Putamen (tissue), 1 donor: ENCODE results near the gene EFEMP1.
"Not testable (repeated sequence)": the region's sequence is repeated elsewhere in the genome, so short reads cannot be mapped to it uniquely, and the experiment has no call there.

Experiments
- DNase-seq: peaks from one replicate; pipeline ENCODE4 v3.0.0-alpha.2; 2016; ENCODE audit warnings: low spot score

EFEMP1 gene

GRCh38 chr2:55862673-55863390 is 60.8 kb downstream of the EFEMP1 start:
- no peak for DNase-seq

DNA sequence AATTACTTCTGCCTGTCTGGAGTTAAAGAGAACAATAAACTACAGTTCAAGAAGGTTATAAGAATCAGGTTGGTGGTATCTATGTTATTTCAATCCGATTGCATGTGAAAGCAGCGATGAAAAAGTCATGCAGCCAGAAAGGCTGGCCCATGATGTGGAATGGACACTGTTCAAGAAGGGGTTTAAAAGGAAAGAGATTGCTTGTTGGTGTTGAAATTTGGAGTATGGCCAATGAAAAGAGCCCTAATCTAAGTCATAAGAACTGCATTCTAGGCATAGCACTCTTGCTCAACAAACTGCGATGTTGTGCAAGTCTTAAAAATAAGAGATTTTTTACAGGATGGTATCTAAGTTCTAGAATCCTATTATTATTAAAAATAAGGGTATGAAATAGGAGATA is 61.3 kb downstream of the EFEMP1 start:
- DNase-seq: no peak

DNA sequence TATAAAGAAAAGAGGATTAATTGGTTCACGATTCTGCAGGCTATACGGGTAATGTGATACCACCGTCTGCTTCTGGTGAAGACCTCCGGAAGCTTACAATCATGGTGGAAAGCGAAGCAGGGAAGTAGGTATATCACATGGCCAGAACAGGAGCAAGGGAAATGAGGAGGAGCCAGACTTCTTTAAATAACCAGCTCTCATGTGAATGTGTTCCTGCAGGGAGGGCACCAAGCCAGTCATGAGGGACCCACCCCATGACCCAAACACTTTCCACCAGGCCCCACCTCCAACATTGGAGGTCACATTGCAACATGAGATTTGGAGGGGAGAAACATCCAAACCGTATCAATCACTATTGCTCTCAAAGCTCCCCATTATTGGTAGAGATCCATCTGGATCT is 61.8 kb downstream of the EFEMP1 start:
- no peak for DNase-seq

DNA sequence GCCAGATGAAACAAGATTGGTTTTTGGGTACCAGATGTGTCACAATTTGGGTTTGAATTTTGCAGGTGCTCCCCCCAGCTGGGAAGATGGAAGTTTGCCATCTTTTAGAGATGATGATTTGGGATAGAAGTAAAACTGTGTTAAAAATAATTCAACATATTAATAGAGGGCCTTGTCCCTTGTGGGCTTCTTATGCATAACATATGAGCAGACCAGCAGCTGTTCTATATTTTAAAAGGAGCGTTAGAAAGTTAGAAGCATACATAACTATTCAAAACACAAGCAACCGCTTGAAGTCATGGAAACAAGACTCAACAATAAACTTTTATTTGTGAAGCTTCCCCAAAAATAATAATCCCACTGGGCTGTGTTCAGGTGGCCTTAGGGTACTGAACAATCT is 62.8 kb downstream of the EFEMP1 start:
- DNase-seq: no peak

GRCh38 chr2:55859875-55860274 is 63.7 kb downstream of the EFEMP1 start:
- DNase-seq: no peak

DNA sequence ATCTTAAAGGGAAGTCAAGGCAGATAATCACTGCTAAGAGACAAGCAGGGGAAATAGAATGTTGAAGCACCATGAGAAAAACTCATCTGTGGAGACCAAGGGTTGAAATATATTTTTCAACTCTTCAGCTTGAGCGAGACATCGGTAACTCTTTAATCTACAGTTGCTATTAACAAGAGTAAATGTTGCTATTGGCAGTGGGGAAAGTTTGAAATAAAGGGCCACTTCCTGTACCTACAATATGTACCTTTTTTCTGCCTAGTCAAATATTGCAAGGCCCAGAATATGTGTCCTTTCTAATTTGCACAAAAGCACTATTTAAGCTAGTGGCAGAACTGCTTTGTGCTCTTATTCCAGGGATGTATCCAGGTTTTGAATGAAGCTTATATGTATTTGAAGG is 65.8 kb downstream of the EFEMP1 start:
- no peak for DNase-seq

GRCh38 chr2:55856936-55857335 is 66.6 kb downstream of the EFEMP1 start:
- no peak for DNase-seq

- no peak for DNase-seq
Observed at GRCh38 chr2:55848096-55848495, 75.5 kb downstream of the EFEMP1 start.

- DNase-seq: no peak
Observed at GRCh38 chr2:55846426-55846825, 77.2 kb downstream of the EFEMP1 start.

GRCh38 chr2:55844986-55845385 is 78.6 kb downstream of the EFEMP1 start:
- no peak for DNase-seq

DNA sequence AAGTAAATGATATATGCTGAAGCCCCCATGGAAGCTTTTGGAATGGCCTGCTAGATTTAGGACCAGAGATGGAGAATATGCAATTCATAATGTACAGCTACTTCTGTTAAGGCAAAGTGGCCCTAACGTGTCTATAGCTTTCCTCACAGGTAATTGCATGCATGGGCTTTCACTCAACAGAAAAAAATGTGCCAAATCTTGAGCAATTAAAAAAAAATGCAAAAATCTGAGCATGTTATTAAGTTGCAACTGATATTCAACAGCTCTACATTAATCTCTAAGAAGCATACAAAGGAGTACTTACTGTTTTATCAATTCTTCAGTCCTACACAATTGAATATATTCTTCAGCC is 79.6 kb downstream of the EFEMP1 start:
- DNase-seq: no peak

- no peak for DNase-seq
Observed at GRCh38 chr2:55843096-55843993, 80.2 kb downstream of the EFEMP1 start.

DNA sequence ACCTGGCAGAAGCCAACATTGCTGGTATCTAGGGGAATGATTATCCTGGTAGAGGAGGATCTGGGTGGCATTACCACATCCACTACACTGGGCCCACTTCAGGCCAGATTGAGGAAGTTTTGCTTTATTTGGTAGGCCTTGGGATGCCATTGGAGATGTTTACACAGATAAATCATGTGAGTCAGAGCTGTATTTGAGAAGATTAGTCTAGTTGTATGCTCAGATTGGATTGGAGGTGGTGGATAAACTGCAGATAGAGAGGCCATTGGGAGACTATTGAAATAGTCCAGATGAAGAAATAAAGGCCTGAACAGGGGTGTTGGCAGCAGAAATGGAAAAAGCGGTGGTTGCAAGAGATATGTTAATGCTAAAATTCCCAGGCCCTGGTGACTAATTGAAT is 81.5 kb downstream of the EFEMP1 start:
- DNase-seq: no peak

DNA sequence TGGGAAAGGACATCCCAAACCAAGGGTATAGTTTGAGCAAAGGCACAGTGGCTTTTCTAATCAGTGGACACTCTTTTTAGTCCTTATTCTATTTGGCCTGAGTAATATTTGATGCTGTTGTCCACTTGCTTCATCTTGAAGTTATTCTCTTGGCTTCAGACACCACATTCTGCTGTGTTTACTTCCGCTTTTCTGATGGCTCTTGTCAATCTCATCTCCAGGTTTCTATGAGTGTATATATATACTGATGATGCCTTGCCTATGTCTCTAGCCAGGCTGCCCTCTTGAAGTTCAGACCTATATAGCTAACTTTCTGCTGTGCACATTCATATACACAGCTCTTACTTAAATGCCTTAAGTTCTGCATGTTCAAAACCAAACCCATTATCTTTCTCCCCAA is 83.1 kb downstream of the EFEMP1 start:
- no peak for DNase-seq

DNA sequence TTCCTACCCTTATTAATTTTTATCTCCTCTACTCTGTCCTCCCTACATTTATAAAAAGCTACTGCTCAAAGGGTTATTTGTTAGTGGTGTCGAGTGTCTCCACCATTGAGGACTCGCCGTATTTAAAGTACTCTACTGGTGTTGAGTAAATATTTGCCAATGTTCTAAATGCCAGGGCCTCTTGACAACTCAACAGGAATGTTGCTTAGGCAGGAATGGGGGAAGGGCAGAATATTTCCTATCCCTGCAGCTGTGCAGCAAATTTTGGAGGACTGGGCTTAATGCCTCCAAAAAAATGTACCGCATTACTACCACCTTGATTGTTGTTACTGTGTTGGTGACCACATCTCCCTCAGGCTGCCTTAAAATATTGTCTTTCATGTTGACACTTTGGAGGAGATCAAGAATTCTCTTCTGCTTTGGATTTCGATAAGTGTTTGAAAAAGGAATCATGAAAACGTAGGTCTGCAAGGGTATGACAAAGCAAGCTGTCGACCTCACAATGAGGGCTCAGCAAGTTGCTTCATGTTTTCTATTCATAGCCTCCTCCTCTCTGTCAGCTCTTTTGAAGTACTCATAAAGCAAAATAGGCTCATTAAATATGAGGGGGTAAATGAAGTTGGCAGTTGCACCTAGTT is 84.3 kb downstream of the EFEMP1 start:
- no peak for DNase-seq

- no peak for DNase-seq
Observed at GRCh38 chr2:55838653-55839052, 84.9 kb downstream of the EFEMP1 start.

DNA sequence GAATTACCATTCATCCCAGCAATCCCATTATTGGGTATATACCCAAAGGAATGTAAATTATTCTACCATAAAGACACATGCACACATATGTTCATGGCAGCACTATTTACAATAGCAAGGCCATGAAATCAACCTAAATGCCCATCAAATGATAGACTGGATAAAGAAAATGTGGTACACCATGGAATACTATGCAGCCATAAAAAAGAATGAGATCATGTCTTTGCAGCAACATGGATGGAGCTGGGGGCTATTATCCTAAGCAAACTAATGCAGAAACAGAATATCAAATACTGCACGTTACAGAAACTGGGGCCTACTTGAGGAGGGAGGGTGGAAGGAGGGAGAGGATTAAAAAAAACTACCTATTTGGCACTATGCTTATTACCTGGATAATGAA is 85.5 kb downstream of the EFEMP1 start:
- DNase-seq: not testable (repeated sequence)

- DNase-seq: no peak
Observed at GRCh38 chr2:55837073-55837472, 86.5 kb downstream of the EFEMP1 start.

DNA sequence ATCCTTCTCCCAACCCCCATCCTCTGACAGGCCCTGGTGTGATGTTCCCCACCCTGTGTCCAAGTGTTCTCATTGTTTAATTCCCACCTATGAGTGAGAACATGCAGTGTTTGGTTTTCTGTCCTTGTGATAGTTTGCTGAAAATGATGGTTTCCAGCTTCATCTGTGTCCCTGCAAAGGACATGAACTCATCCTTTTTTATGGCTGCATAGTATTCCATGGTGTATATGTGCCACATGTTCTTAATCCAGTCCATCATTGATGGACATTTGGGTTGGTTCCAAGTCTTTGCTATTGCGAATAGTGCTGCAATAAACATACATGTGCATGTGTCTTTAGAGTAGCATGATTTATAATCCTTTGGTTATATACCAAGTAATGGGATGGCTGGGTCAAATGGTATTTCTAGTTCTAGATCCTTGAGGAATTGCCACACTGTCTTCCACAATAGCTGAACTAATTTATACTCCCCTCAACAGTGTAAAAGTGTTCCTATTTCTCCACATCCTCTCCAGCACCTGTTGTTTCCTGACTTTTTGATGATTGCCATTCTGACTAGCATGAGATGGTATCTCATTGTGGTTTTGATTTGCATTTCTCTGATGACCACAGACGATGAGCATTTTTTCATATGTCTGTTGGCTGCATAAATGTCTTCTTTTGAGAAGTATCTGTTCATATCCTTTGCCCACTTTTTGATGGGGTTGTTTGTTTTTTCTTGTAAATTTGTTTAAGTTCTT is 91.7 kb downstream of the EFEMP1 start:
- not testable (repeated sequence) for DNase-seq

- DNase-seq: no peak
Observed at GRCh38 chr2:55827855-55828254, 95.7 kb downstream of the EFEMP1 start.

DNA sequence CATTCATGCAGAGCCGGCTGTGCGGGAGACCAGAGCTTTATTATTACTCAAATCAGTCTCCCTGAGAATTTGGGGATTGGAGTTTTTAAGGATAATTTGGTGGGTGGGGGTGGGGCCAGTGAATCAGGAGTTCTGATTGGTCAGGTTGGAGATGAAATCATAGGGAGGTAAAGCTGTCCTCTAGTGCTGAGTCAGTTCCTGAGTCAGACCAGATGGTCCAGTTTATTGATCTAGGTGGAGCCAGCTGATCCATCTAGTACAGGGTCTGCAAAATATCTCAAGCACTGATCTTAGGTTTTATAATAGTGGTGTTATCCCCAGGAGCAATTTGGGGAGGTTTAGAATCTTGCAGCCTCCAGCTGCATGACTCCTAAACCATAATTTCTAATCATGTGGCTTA is 96.2 kb downstream of the EFEMP1 start:
- not testable (repeated sequence) for DNase-seq

DNA sequence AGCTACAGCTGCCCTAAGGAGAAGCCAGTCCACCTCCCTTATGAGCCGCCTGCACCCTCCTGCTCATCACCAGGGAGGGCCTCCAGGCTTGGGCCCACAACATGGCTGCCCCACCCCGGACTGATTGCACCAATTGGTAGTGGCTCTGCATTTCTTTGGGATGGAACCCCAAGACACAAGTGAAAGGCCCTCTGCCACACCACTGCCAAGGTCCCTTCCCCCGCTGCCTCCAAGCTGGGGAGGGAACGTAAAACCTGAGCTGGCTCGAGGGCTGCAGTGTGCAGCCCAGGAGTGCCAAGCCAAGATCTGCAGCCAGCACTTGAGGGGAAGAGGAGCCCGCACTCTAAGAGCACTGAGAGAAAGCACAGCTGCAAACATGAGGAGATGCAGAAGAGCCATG is 97.3 kb downstream of the EFEMP1 start:
- no peak for DNase-seq
